ENCODE data around the gene MROH8. TPM values are rescaled to one million over a fixed set of nuclear protein-coding genes. Genes with fewer than 3 reads are reported as not detected.

The MROH8 gene
- polyA plus RNA-seq (ENCODE audit: insufficient read length in 4 of 4): 1 to 10 TPM; 5.8 to 7.9 (median 7.4) TPM

- peak; percentile 94 to 96 (median 94) for DNase-seq (ENCODE audit: low read depth in 4 of 4, low spot score in 3 of 4)
Measured at GRCh38 chr20:37178839-37179682, at the start of gene MROH8, which contains the start of gene RPN2. Gene MROH8 (minus strand): TSS chr20:37179548. Gene RPN2 (plus strand): TSS chr20:37179330. CDS start chr20:37179357, 27 bp downstream.

- no peak for DNase-seq (ENCODE audit: low read depth in 4 of 4, low spot score in 3 of 4)
Measured at GRCh38 chr20:37228656-37229055, 49.3 kb upstream of the MROH8 start.

DNA sequence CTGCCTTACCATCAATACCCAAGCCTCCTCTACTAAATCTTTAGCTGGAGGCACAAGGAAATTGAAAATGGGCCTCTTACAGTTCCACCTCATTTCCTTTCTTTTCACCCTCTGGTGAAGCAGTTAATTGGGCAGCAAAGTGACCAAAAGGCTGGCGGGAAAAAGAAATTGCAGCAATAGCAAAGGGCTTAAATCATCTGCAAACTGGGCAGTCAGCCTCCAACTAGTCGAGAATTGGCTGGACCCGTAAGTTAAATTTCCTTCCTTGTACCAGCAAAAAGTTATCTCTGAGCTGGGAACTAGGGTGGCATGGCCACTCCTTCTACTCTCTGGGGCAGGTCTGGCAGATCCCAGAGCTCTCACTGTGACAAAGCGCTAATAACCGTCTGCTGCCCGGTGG lies 48.7 kb upstream of the MROH8 start:
- DNase-seq (ENCODE audit: low read depth in 4 of 4, low spot score in 3 of 4): peak in 3 of 4 donors; percentile 25 to 37 (median 28)

- DNase-seq (ENCODE audit: low read depth in 4 of 4, low spot score in 3 of 4): no peak
Measured at GRCh38 chr20:37226889-37227288, 47.5 kb upstream of the MROH8 start.

GRCh38 chr20:37225146-37225545 lies 45.8 kb upstream of the MROH8 start:
- no peak for DNase-seq (ENCODE audit: low read depth in 4 of 4, low spot score in 3 of 4)

- no peak for DNase-seq (ENCODE audit: low read depth in 4 of 4, low spot score in 3 of 4)
Measured at GRCh38 chr20:37223053-37223452, 43.7 kb upstream of the MROH8 start.

DNA sequence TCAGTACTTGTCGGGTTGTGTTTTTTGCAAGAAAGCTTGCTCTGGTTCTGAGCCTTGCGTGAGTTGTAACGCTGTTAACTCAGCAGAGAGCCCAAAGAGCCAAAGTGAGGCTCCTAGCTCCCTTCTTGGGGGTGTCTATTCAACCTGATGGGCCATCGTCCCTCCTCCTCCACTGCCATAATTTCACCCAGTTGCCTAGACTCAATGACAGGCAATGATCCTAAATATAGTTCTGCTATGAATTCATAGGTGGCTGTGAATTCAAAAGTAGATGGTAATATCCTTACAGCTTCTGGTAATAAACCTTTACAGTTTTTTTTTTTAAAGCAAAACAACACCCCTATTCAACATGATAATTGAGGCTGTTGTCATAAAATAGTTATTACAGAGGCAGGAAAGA lies 42.7 kb upstream of the MROH8 start:
- no peak for DNase-seq (ENCODE audit: low read depth in 4 of 4, low spot score in 3 of 4)

- no peak for DNase-seq (ENCODE audit: low read depth in 4 of 4, low spot score in 3 of 4)
Measured at GRCh38 chr20:37220731-37221130, 41.4 kb upstream of the MROH8 start.

DNA sequence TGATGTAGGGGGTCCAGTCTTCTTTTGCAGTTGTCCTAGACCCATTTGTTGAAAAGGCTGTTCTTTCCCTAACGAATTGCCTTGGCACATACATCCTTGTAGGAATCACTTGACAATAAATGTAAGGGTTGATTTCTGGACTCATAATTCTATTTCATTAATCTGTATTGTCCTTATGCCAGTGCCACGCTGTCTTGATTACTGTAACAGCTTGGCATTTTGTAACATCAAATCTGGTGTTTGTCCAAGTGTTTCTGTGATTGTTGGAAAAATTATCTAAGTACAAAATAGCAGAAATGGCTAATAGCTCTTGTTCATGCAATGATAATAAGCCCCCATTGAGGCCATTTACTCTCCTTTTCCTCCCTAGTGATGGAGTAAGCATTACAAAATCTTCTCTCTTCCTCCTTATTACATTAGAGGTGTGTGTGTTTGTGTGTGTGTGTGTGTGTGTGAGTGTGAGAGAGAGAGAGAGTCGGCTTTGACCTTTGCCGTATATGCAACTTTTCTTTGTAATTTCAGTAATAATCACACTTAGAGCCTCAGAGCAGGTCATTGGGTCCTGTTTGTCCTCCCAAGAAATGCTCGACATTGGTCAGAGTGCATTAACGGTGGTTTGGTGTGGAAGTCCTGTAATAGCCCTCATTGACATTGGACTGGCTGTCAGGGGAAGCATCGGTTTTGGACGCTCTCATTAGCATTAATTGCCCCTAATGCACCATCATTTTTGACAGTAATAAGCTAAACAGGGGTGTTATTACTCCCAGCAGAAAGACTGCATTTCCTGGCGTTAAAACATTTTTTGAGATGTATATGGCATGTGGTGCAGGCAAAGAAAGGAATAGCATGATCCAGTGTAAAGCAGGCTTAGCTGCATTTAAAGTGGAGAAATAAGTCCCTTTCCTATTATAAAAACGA lies 40.7 kb upstream of the MROH8 start:
- no peak for DNase-seq (ENCODE audit: low read depth in 4 of 4, low spot score in 3 of 4)

GRCh38 chr20:37218976-37219375 lies 39.6 kb upstream of the MROH8 start:
- DNase-seq (ENCODE audit: low read depth in 4 of 4, low spot score in 3 of 4): no peak

DNA sequence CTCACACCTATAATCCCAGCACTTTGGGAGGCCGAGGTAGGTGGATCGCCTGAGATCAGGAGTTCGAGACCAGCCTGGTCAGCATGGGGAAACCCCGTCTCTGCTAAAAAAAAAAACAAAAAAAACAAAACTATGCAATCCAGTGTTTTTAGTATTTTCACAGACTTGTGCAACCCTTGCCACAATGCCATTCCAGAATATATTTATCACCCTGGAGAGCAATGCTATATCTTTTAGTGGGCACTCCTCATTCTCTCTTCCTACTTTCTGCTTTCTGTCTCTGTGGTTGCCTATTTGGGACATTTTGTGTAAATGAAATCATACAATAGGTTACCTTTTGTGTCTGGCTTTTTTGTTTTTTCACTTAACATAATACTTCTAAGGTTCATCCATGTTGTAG lies 39.1 kb upstream of the MROH8 start:
- DNase-seq (ENCODE audit: low read depth in 4 of 4, low spot score in 3 of 4): no peak

GRCh38 chr20:37209661-37210314 lies 30.4 kb upstream of the MROH8 start:
- DNase-seq (ENCODE audit: low read depth in 4 of 4, low spot score in 3 of 4): no peak

GRCh38 chr20:37209193-37209592 lies 29.8 kb upstream of the MROH8 start:
- no peak for DNase-seq (ENCODE audit: low read depth in 4 of 4, low spot score in 3 of 4)

- DNase-seq (ENCODE audit: low read depth in 4 of 4, low spot score in 3 of 4): no peak
Measured at GRCh38 chr20:37207171-37207570, 27.8 kb upstream of the MROH8 start.

DNA sequence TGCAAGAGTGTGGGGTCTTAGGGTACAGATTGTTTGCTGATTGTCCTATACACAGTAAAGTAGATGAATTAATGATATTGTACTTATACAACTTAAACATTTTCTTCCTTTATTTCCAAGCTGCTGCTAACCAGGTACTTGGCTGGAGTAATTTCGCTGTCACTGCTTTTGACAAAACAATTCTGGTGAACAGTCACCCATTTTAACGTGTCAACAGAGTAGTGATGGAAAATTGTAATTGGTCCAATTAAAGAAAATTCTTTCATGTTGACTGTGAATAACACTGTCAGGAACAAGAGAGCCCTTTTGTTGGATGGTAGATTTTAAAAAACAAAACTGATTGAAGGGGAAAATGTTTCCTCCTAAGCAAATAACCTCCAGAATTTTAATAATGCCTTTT lies 26.4 kb upstream of the MROH8 start:
- DNase-seq (ENCODE audit: low read depth in 4 of 4, low spot score in 3 of 4): no peak

- DNase-seq (ENCODE audit: low read depth in 4 of 4, low spot score in 3 of 4): no peak
Measured at GRCh38 chr20:37205130-37205529, 25.8 kb upstream of the MROH8 start.

DNA sequence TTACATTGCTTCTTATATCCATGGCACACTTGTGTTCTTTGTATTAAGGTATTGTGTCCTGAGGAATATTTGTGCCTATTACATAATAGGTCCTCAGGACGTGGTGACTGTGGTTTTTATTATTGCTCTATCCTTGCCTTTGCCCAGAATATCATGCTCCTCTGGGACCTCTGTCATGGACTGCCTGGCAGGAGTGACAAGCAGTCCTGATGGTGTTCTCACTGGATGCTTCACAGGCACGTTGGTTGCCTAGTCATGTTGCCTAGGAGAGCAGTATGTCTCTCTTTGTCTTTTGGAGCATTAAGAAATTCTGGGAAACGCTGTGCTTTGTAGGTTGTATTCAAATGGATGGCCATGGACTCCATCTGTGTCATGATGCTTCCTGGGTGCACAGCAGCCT lies 24.7 kb upstream of the MROH8 start:
- DNase-seq (ENCODE audit: low read depth in 4 of 4, low spot score in 3 of 4): no peak

- no peak for DNase-seq (ENCODE audit: low read depth in 4 of 4, low spot score in 3 of 4)
Measured at GRCh38 chr20:37202267-37202943, 23.1 kb upstream of the MROH8 start.

GRCh38 chr20:37201827-37202162 lies 22.4 kb upstream of the MROH8 start:
- no peak for DNase-seq (ENCODE audit: low read depth in 4 of 4, low spot score in 3 of 4)

All from right renal pelvis (tissue), 4 donors.